MM.1S (cell line): ENCODE data around the gene CNTN1.

ENCODE experiments used
- EZH2phosphoT487 ChIP-seq: fragments of 300-600 bp; sonication (generic); IDR thresholded peaks from 2 replicates; pipeline ENCODE4 v1.6.1; 2018; ENCODE audit warnings: antibody characterized with exemption, low read length
- TF ChIP-seq, protein P1 (sequence below): fragments of 300-600 bp; sonication (generic); IDR thresholded peaks from 2 replicates; pipeline ENCODE4 v1.5.1; 2016; ENCODE audit warnings: antibody characterized with exemption, low read length, mixed read lengths

DNA sequence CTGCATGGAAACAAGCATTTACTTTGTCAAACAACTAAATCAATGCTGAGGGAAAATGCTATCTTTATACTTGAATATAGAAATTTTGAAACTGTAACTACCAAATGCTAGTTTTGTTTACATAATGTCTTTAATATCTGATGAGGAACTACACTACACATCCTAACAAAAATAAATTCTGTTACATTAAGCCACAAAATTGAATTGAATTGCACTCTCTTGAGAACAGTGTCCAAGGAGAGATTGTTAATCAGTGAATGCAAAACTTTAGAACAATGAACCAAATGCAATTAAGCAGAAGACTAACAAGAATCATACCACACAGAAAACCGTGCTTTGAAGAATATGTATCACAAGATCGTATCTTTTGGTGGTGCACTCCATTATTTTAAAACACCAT is 141.6 kb downstream of the CNTN1 start:
- TF ChIP-seq, protein P1, sequence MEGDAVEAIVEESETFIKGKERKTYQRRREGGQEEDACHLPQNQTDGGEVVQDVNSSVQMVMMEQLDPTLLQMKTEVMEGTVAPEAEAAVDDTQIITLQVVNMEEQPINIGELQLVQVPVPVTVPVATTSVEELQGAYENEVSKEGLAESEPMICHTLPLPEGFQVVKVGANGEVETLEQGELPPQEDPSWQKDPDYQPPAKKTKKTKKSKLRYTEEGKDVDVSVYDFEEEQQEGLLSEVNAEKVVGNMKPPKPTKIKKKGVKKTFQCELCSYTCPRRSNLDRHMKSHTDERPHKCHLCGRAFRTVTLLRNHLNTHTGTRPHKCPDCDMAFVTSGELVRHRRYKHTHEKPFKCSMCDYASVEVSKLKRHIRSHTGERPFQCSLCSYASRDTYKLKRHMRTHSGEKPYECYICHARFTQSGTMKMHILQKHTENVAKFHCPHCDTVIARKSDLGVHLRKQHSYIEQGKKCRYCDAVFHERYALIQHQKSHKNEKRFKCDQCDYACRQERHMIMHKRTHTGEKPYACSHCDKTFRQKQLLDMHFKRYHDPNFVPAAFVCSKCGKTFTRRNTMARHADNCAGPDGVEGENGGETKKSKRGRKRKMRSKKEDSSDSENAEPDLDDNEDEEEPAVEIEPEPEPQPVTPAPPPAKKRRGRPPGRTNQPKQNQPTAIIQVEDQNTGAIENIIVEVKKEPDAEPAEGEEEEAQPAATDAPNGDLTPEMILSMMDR: no peak
- no peak for TF ChIP-seq EZH2phosphoT487
